ENCODE results near the gene CALY. TPM values are rescaled to one million over a fixed set of nuclear protein-coding genes. Genes with fewer than 3 reads are reported as not detected.

Gene CALY
- total and polyA plus RNA-seq, 4 experiments from 2014 or later, result 1.4 to 7.2 (median 4.3) TPM

- H3K27me3 ChIP-seq (ENCODE audit: insufficient read depth, low read length), result peaks cover 4% of the 10 kb centered on the region
- no peaks in the 10 kb centered on the region for H3K9me3 ChIP-seq (ENCODE audit: control insufficient read depth in 1 of 2, low read length in 2 of 2)
- H3K9me3 Mint-ChIP-seq, result no peaks in the 10 kb centered on the region
- no peak overlapping the region for H3K27ac Mint-ChIP-seq
- intact Hi-C loops (cut with micrococcal nuclease), result no loop called here
- H3K4me3 Mint-ChIP-seq, result no peak overlapping the region
- H3K27ac ChIP-seq (ENCODE audit: low read depth, low read length), result no peak overlapping the region
- peaks cover 4 to 6% of the 10 kb centered on the region in 2 donors for H3K27me3 Mint-ChIP-seq
- DNase-seq, result peak in 1 of 5 donors; percentile 36
- no peaks in the 10 kb centered on the region for H3K36me3 ChIP-seq (ENCODE audit: insufficient read depth, low read length)
- ChIA-PET CTCF (ENCODE audit: partially characterized antibody) (interaction anchor here (1.1 kb wide), 1 partner anchor 22 kb away, joined by 3 read pairs; no protein-coding TSS in a partner anchor), POLR2A (ENCODE audit: partially characterized antibody) (no interaction called here)
- no peaks in the 10 kb centered on the region for H3K36me3 Mint-ChIP-seq
- peaks cover 0 to 4% (median 2%) of the 10 kb centered on the region in 4 donors for H3K4me1 Mint-ChIP-seq
- H3K4me3 ChIP-seq (ENCODE audit: low read length in 2 of 2), result no peak overlapping the region
- H3K4me1 ChIP-seq (ENCODE audit: insufficient read depth, low read length), result peaks cover 6% of the 10 kb centered on the region
Observed at GRCh38 chr10:133351408-133352318, 15.0 kb upstream of the CALY start.

DNA sequence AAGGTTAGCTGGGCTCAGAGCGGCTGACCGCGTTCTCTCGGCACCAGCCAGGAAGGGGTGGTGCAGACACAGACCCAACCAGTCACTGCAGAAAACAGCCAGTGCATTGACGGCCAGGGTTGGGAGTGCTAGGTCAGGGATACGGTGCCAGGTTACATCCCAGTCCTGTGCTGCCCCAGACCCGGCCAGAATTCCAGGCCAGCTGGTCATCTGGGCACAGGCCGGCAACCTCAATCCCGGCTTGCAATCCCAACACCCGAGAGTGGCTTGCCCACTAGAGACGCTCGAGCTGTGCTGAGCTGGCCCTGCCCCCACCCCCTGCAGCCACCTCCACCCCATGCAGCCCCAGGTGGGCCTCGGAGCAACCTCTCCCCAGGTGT lies 14.2 kb upstream of the CALY start:
- Mint-ChIP-seq H3K4me3 (no peak overlapping the region), H3K36me3 (no peaks in the 10 kb centered on the region), H3K27ac (no peak overlapping the region), H3K4me1 (peaks cover 0 to 3% (median under 1%) of the 10 kb centered on the region in 4 donors), H3K9me3 (no peaks in the 10 kb centered on the region), H3K27me3 (peaks cover 4 to 6% of the 10 kb centered on the region in 2 donors)
- Histone ChIP-seq H3K4me3 (ENCODE audit: low read length in 2 of 2) (no peak overlapping the region), H3K27me3 (ENCODE audit: insufficient read depth, low read length) (peaks cover 4% of the 10 kb centered on the region), H3K27ac (ENCODE audit: low read depth, low read length) (no peak overlapping the region), H3K36me3 (ENCODE audit: insufficient read depth, low read length) (no peaks in the 10 kb centered on the region), H3K4me1 (ENCODE audit: insufficient read depth, low read length) (no peaks in the 10 kb centered on the region), H3K9me3 (ENCODE audit: control insufficient read depth in 1 of 2, low read length in 2 of 2) (no peaks in the 10 kb centered on the region)
- intact Hi-C loops (cut with micrococcal nuclease), result no loop called here
- POLR2A ChIA-PET (ENCODE audit: partially characterized antibody), result no interaction called here
- CTCF ChIA-PET (ENCODE audit: partially characterized antibody), result interaction anchor here (1.1 kb wide), 1 partner anchor 21 kb away, joined by 3 read pairs; no protein-coding TSS in a partner anchor
- peak in 1 of 5 donors; percentile 5 for DNase-seq

GRCh38 chr10:133350283-133350949 lies 13.7 kb upstream of the CALY start:
- ChIA-PET POLR2A (ENCODE audit: partially characterized antibody) (no interaction called here), CTCF (ENCODE audit: partially characterized antibody) (interaction anchor here (1.1 kb wide), 1 partner anchor 21 kb away, joined by 3 read pairs; no protein-coding TSS in a partner anchor)
- intact Hi-C loops (cut with micrococcal nuclease), result no loop called here
- no peak overlapping the region for H3K27ac ChIP-seq (ENCODE audit: low read depth, low read length)
- Mint-ChIP-seq H3K27me3 (peaks cover 9 to 11% of the 10 kb centered on the region in 2 donors), H3K4me3 (no peak overlapping the region), H3K4me1 (peaks cover 0 to 3% (median under 1%) of the 10 kb centered on the region in 4 donors), H3K9me3 (no peaks in the 10 kb centered on the region), H3K36me3 (no peaks in the 10 kb centered on the region), H3K27ac (peak overlapping the region in 1 of 7 donors; percentile 63)
- H3K36me3 ChIP-seq (ENCODE audit: insufficient read depth, low read length), result no peaks in the 10 kb centered on the region
- no peaks in the 10 kb centered on the region for H3K9me3 ChIP-seq (ENCODE audit: control insufficient read depth in 1 of 2, low read length in 2 of 2)
- peak in 1 of 5 donors; percentile 23 for DNase-seq
- H3K4me1 ChIP-seq (ENCODE audit: insufficient read depth, low read length), result no peaks in the 10 kb centered on the region
- H3K4me3 ChIP-seq (ENCODE audit: low read length in 2 of 2), result no peak overlapping the region
- H3K27me3 ChIP-seq (ENCODE audit: insufficient read depth, low read length), result peaks cover 4% of the 10 kb centered on the region

DNA sequence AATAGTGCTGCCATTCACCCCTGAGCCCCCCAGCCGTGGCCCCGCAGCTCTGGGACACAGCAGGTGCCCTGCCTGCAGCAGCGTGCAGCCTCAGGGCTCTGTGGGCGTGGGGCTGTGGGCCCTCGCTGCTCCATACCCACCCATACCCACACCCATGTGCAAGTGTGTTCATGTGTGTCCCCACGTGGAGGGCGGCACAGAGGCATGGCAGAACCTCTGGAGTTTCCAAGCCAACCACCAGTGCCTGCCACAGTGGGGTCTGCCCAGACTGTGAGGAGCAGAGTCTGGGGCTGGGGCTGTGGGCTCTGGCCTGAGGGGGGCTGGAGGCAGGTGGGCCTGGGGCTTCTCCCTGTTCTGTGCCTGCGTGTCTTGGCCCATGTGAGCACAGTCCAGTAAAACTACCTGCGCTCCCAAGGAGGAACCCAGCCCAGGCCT lies 12.9 kb upstream of the CALY start:
- H3K4me3 ChIP-seq (ENCODE audit: low read length in 2 of 2), result no peak overlapping the region
- Mint-ChIP-seq H3K27ac (no peak overlapping the region), H3K4me1 (peaks cover 0 to 3% (median under 1%) of the 10 kb centered on the region in 4 donors), H3K36me3 (no peaks in the 10 kb centered on the region), H3K27me3 (peaks cover 15 to 19% of the 10 kb centered on the region in 2 donors), H3K4me3 (no peak overlapping the region), H3K9me3 (no peaks in the 10 kb centered on the region)
- H3K27me3 ChIP-seq (ENCODE audit: insufficient read depth, low read length), result peaks cover 4% of the 10 kb centered on the region
- POLR2A ChIA-PET (ENCODE audit: partially characterized antibody), result no interaction called here
- intact Hi-C loops (cut with micrococcal nuclease), result no loop called here
- no peak overlapping the region for H3K27ac ChIP-seq (ENCODE audit: low read depth, low read length)
- CTCF ChIA-PET (ENCODE audit: partially characterized antibody), result no interaction called here
- H3K36me3 ChIP-seq (ENCODE audit: insufficient read depth, low read length), result no peaks in the 10 kb centered on the region
- DNase-seq, result no peak
- no peaks in the 10 kb centered on the region for H3K9me3 ChIP-seq (ENCODE audit: control insufficient read depth in 1 of 2, low read length in 2 of 2)
- H3K4me1 ChIP-seq (ENCODE audit: insufficient read depth, low read length), result no peaks in the 10 kb centered on the region

DNA sequence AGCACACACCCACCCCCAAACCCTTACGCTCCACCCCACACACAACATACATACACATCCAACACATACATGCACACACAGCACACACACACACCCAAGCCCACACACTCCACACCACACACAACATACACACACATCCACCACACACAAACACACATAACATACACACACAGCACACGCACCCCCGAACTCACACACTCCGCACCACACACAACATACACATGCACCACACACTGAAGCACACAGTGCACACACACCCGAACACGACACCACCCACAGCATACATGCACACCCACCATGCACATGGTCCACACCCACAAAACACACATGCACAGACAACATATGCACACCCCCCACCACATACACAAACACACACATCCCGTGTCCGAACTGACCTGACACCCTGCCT lies 12.5 kb upstream of the CALY start:
- Mint-ChIP-seq H3K27me3 (peaks cover 17 to 24% of the 10 kb centered on the region in 2 donors), H3K9me3 (no peaks in the 10 kb centered on the region), H3K4me1 (peaks cover 0 to 3% (median under 1%) of the 10 kb centered on the region in 4 donors), H3K27ac (peak overlapping the region in 1 of 7 donors; percentile 77), H3K4me3 (peak overlapping the region in 1 of 8 donors; percentile 49), H3K36me3 (no peaks in the 10 kb centered on the region)
- Histone ChIP-seq H3K4me3 (ENCODE audit: low read length in 2 of 2) (no peak overlapping the region), H3K4me1 (ENCODE audit: insufficient read depth, low read length) (no peaks in the 10 kb centered on the region), H3K27ac (ENCODE audit: low read depth, low read length) (no peak overlapping the region), H3K36me3 (ENCODE audit: insufficient read depth, low read length) (no peaks in the 10 kb centered on the region), H3K9me3 (ENCODE audit: control insufficient read depth in 1 of 2, low read length in 2 of 2) (no peaks in the 10 kb centered on the region), H3K27me3 (ENCODE audit: insufficient read depth, low read length) (peaks cover 4% of the 10 kb centered on the region)
- ChIA-PET CTCF (ENCODE audit: partially characterized antibody) (no interaction called here), POLR2A (ENCODE audit: partially characterized antibody) (no interaction called here)
- no peak for DNase-seq
- intact Hi-C loops (cut with micrococcal nuclease), result no loop called here

- Histone ChIP-seq H3K27ac (ENCODE audit: low read depth, low read length) (no peak overlapping the region), H3K4me3 (ENCODE audit: low read length in 2 of 2) (no peak overlapping the region), H3K36me3 (ENCODE audit: insufficient read depth, low read length) (no peaks in the 10 kb centered on the region), H3K27me3 (ENCODE audit: insufficient read depth, low read length) (peaks cover 9% of the 10 kb centered on the region), H3K4me1 (ENCODE audit: insufficient read depth, low read length) (no peaks in the 10 kb centered on the region), H3K9me3 (ENCODE audit: control insufficient read depth in 1 of 2, low read length in 2 of 2) (no peaks in the 10 kb centered on the region)
- no peak overlapping the region for H3K4me3 Mint-ChIP-seq
- peaks cover 20 to 29% of the 10 kb centered on the region in 2 donors for H3K27me3 Mint-ChIP-seq
- CTCF ChIA-PET (ENCODE audit: partially characterized antibody), result no interaction called here
- no peaks in the 10 kb centered on the region for H3K36me3 Mint-ChIP-seq
- H3K27ac Mint-ChIP-seq, result no peak overlapping the region
- no peaks in the 10 kb centered on the region for H3K9me3 Mint-ChIP-seq
- intact Hi-C loops (cut with micrococcal nuclease), result no loop called here
- POLR2A ChIA-PET (ENCODE audit: partially characterized antibody), result interaction anchor here (1.1 to 1.7 kb wide), 2 partner anchors 9 to 11 kb away, joined by 5 read pairs; partner anchors contain the start of genes CALY and FUOM
- DNase-seq, result no peak
- H3K4me1 Mint-ChIP-seq, result peaks cover 0 to 3% (median under 1%) of the 10 kb centered on the region in 4 donors
Observed at GRCh38 chr10:133347710-133348517, 11.2 kb upstream of the CALY start.
